GM23338 (cell line): Measurements from ENCODE around the gene CNTNAP5. TPM values are rescaled to one million over a fixed set of nuclear protein-coding genes. Genes with fewer than 3 reads are reported as not detected.

Experiments used
- ATAC-seq: fragments of 200-7000 bp; cut with Tn5 transposase; 3 replicates; pipeline ENCODE4 v1.9.1; 2020
- DNase-seq: peaks from one replicate; pipeline ENCODE4 v3.0.0-alpha.2; 2015; ENCODE audit warnings: low spot score
- H2AFZ ChIP-seq: fragments of 200-600 bp; sonication (generic); 2 replicates; pipeline ENCODE4 v1.8.0; 2016; ENCODE audit warnings: antibody characterized with exemption, mild to moderate bottlenecking, moderate library complexity
- H3F3A ChIP-seq: fragments of 200-600 bp; sonication (generic); replicated peaks from 2 replicates; pipeline ENCODE4 v1.8.0; 2017; ENCODE audit warnings: antibody characterized with exemption, mixed run types, low read depth
- H3K27ac ChIP-seq: fragments of 200-600 bp; sonication (generic); 2 replicates; pipeline ENCODE4 v1.6.1; 2016; ENCODE audit warnings: low read depth
- H3K27me3 ChIP-seq: fragments of 200-600 bp; sonication (generic); 2 replicates; pipeline ENCODE4 v1.8.0; 2016; ENCODE audit warnings: mild to moderate bottlenecking, mixed run types, moderate library complexity; ENCODE audit not compliant: insufficient read depth
- H3K36me3 ChIP-seq: fragments of 200-600 bp; sonication (generic); 2 replicates; pipeline ENCODE4 v1.8.0; 2016; ENCODE audit warnings: mild to moderate bottlenecking; ENCODE audit not compliant: insufficient read depth
- H3K4me1 ChIP-seq: fragments of 200-600 bp; sonication (generic); 2 replicates; pipeline ENCODE4 v1.8.0; 2016; ENCODE audit warnings: mild to moderate bottlenecking, moderate library complexity; ENCODE audit not compliant: insufficient read depth
- H3K4me2 ChIP-seq: fragments of 200-600 bp; sonication (generic); 2 replicates; pipeline ENCODE4 v1.7.1; 2017; ENCODE audit warnings: mixed run types
- H3K4me3 ChIP-seq: fragments of 200-600 bp; sonication (generic); 2 replicates; pipeline ENCODE4 v1.6.1; 2016; ENCODE audit warnings: mixed run types
- H3K79me2 ChIP-seq: fragments of 200-600 bp; sonication (generic); replicated peaks from 2 replicates; pipeline ENCODE4 v1.8.0; 2017; ENCODE audit warnings: mild to moderate bottlenecking; ENCODE audit not compliant: insufficient read depth
- H3K9me2 ChIP-seq: fragments of 200-600 bp; sonication (generic); 2 replicates; pipeline ENCODE4 v1.8.0; 2017; ENCODE audit not compliant: insufficient read depth
- H4K20me1 ChIP-seq: fragments of 200-600 bp; sonication (generic); replicated peaks from 2 replicates; pipeline ENCODE4 v1.8.0; 2017; ENCODE audit warnings: mild to moderate bottlenecking; ENCODE audit not compliant: insufficient read depth
- H3K27ac Mint-ChIP-seq: 2 replicates; pipeline ENCODE4 v1.8.0; 2020; ENCODE audit warnings: inconsistent platforms, mild to moderate bottlenecking, moderate library complexity, mixed read lengths
- H3K27me3 Mint-ChIP-seq: 3 replicates; pipeline ENCODE4 v1.8.0; 2022; ENCODE audit warnings: low read depth, mild to moderate bottlenecking, moderate library complexity, mixed read lengths, inconsistent platforms; ENCODE audit not compliant: insufficient read depth, poor library complexity
- H3K36me3 Mint-ChIP-seq: 3 replicates; pipeline ENCODE4 v1.8.0; 2021; ENCODE audit warnings: low read depth, mild to moderate bottlenecking, inconsistent platforms, moderate library complexity, mixed read lengths
- H3K4me1 Mint-ChIP-seq: 3 replicates; pipeline ENCODE4 v1.8.0; 2020; ENCODE audit warnings: mild to moderate bottlenecking, inconsistent platforms, mixed read lengths
- H3K4me3 Mint-ChIP-seq: 3 replicates; pipeline ENCODE4 v1.8.0; 2021; ENCODE audit warnings: moderate library complexity, mild to moderate bottlenecking, inconsistent platforms, mixed read lengths
- H3K9me3 Mint-ChIP-seq: 3 replicates; pipeline ENCODE4 v1.8.0; 2020; ENCODE audit warnings: moderate library complexity, mild to moderate bottlenecking, inconsistent platforms, mixed read lengths
- CREB1 ChIP-seq: fragments of 250-450 bp; sonication (Bioruptor Pico); IDR thresholded peaks from 2 replicates; pipeline ENCODE4 v1.5.0; 2020; ENCODE audit warnings: low read depth, mild to moderate bottlenecking, moderate library complexity
- EZH2 ChIP-seq: fragments of 200-600 bp; sonication (generic); IDR thresholded peaks from one replicate; pipeline ENCODE4 v1.8.0; 2017; ENCODE audit warnings: antibody characterized with exemption, mild to moderate bottlenecking, low read depth; ENCODE audit not compliant: unreplicated experiment
- EZH2phosphoT487 ChIP-seq: fragments of 200-600 bp; sonication (generic); IDR thresholded peaks from one replicate; pipeline ENCODE4 v1.8.1; 2018; ENCODE audit warnings: antibody characterized with exemption; ENCODE audit not compliant: unreplicated experiment
- NANOG ChIP-seq: IDR thresholded peaks from 2 replicates; pipeline ENCODE4 v1.6.1; 2016; ENCODE audit warnings: antibody characterized with exemption, borderline replicate concordance
- POLR2AphosphoS5 ChIP-seq: IDR thresholded peaks from 2 replicates; pipeline ENCODE4 v1.6.1; 2016; ENCODE audit warnings: antibody characterized with exemption, low read depth
- ZNF114 ChIP-seq: fragments of 250-450 bp; sonication (Bioruptor Pico); IDR thresholded peaks from 2 replicates; pipeline ENCODE4 v1.5.0; 2020; ENCODE audit warnings: mild to moderate bottlenecking, moderate library complexity
- ZNF331 ChIP-seq: fragments of 250-450 bp; sonication (Bioruptor Pico); IDR thresholded peaks from 2 replicates; pipeline ENCODE4 v1.5.0; 2020; ENCODE audit warnings: low read depth, mild to moderate bottlenecking, moderate library complexity
- polyA plus RNA-seq: library from polyadenylated mRNA; unstranded; fragments of >200 nt; fragmentation: Nextera tagmentation; extraction: Ambion mirVana; gene quantifications from 2 replicates; pipeline ENCODE4 v1.2.1, GENCODE V29; 2016
- total RNA-seq: library from RNA; depleted of rRNA; stranded (reverse); fragments of >200 nt; shearing (Covaris generic); gene quantifications from 2 replicates; pipeline ENCODE4 v1.2.3, GENCODE V29; 2014
- TF ChIP-seq, protein P1 (sequence below): IDR thresholded peaks from one replicate; pipeline ENCODE4 v1.6.1; 2018; ENCODE audit warnings: antibody characterized with exemption; ENCODE audit not compliant: unreplicated experiment

The CNTNAP5 gene
- total and polyA plus RNA-seq, 2 experiments from 2014 or later, result 0.49 to 0.50 TPM

DNA sequence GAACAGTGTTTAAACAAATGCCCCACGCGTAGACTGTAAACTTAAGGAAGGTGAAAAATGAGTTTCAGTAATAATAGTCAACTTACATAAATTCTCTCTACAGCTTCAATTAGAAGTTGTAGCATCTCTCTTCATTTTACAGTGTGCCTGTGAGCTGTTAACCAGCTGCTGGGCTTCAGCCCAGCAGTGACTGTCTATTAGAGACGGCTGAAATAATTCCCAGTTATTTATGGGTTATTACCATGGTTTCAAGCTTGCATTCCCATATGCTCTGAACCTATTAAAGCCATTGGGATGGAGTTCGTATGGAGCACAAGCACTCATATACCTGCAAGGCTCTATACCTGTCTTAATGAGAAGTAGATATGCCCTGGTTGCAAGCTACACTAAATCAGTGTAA is 501.1 kb downstream of the CNTNAP5 start:
- Mint-ChIP-seq H3K36me3 (no peaks in the 10 kb centered on the region; the same call in 2 of the 3 replicates), H3K4me1 (peaks cover 15% of the 10 kb centered on the region), H3K9me3 (peaks cover 3% of the 10 kb centered on the region; the same call in 1 of the 3 replicates), H3K27ac (no peak overlapping the region), H3K4me3 (no peak overlapping the region), H3K27me3 (peaks cover 4% of the 10 kb centered on the region)
- H2AFZ ChIP-seq, result no peak overlapping the region
- TF ChIP-seq EZH2, result no peak
- 0 out of 2 replicates have a peak, but pooled peaks cover 6% of the 10 kb centered on the region for H3K4me1 ChIP-seq
- H3K9me2 ChIP-seq, result peaks cover 19% of the 10 kb centered on the region
- H3K79me2 ChIP-seq, result no peaks in the 10 kb centered on the region
- no peaks in the 10 kb centered on the region for H4K20me1 ChIP-seq
- H3K36me3 ChIP-seq, result no peaks in the 10 kb centered on the region
- no peak for DNase-seq
- H3K27me3 ChIP-seq, result no peaks in the 10 kb centered on the region
- H3K4me3 ChIP-seq, result no peak overlapping the region
- no peak overlapping the region for H3K27ac ChIP-seq
- H3K4me2 ChIP-seq, result no peak overlapping the region
- no peaks in the 10 kb centered on the region for H3F3A ChIP-seq
- ATAC-seq, result no peak

DNA sequence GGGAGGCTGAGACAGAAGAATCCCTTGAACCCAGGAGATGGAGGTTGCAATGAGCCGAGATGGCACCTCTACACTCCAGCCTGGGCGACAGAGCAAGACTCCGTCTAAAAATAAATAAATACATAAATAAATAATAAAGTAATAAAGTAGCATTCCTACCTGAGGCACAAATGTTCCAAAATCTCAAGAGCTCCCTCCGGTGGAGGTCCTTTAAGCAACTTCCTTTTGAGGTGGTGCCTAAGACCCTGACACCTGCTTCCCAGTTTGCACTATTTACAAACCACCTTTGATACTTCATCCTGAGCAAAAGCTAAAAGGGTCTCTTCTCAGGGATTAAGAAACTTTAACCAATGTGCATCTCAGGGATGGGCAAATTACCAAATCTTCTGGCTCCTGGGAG is 505.1 kb downstream of the CNTNAP5 start:
- no peak overlapping the region for H2AFZ ChIP-seq
- H3K27ac Mint-ChIP-seq, result no peak overlapping the region
- peaks cover 28% of the 10 kb centered on the region; the same call in 1 of the 2 replicates for H3K9me2 ChIP-seq
- no peaks in the 10 kb centered on the region for H3K36me3 ChIP-seq
- H3K27me3 ChIP-seq, result no peaks in the 10 kb centered on the region
- no peak overlapping the region for H3K27ac ChIP-seq
- H3K27me3 Mint-ChIP-seq, result peaks cover 3% of the 10 kb centered on the region
- no peak for DNase-seq
- H3K4me1 Mint-ChIP-seq, result peaks cover 7% of the 10 kb centered on the region
- no peaks in the 10 kb centered on the region; the same call in 2 of the 3 replicates for H3K36me3 Mint-ChIP-seq
- H3F3A ChIP-seq, result no peaks in the 10 kb centered on the region
- no peaks in the 10 kb centered on the region for H3K4me1 ChIP-seq
- TF ChIP-seq NANOG (no peak), CREB1 (no peak), ZNF331 (CRISPR knock-in tag) (no peak)
- no peaks in the 10 kb centered on the region for H3K79me2 ChIP-seq
- no peak overlapping the region for H3K4me2 ChIP-seq
- ATAC-seq, result no peak
- peaks cover 8% of the 10 kb centered on the region; the same call in 2 of the 3 replicates for H3K9me3 Mint-ChIP-seq
- no peak overlapping the region for H3K4me3 Mint-ChIP-seq
- H3K4me3 ChIP-seq, result no peak overlapping the region
- H4K20me1 ChIP-seq, result no peaks in the 10 kb centered on the region

DNA sequence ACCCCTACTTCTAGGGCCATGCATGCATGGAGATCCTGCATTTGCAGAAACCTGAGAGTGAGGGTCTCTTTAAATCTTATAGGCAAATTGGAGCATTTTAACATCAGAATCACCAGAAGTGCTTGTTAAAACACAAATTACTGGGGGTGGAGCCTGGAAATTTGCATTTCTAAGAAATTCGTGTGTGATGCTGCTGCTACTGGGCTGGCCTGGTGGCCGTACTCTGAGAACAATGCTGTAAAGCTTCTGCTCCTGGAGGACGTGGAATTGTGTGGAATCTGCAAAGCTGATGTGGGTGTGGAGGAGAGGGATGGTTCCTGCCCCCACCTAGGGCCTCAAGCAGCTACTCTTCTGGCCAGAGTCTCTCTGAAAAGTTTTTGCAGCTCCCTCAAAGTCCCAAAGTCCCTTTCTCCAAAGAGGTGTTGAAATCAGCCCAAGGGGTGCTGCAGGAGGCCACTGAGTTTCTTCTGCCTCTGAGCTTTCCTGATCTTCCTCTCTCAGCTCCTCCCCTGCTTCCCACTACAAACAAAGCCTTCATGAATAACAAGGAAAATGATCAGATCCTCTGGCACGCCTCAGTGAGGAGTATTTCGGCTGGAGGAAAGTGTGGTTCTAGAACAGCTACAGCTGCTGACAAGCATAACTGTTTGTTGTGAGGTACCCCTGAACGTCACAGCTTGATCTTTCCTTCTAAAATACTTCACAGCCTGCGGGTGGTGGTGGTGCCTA is 508.3 kb downstream of the CNTNAP5 start:
- no peaks in the 10 kb centered on the region for H4K20me1 ChIP-seq
- Mint-ChIP-seq H3K27ac (no peak overlapping the region), H3K4me3 (no peak overlapping the region), H3K9me3 (peaks cover 8% of the 10 kb centered on the region; the same call in 2 of the 3 replicates), H3K4me1 (peaks cover 10% of the 10 kb centered on the region), H3K27me3 (peaks cover 3% of the 10 kb centered on the region), H3K36me3 (no peaks in the 10 kb centered on the region; the same call in 2 of the 3 replicates)
- H3K79me2 ChIP-seq, result no peaks in the 10 kb centered on the region
- H3K9me2 ChIP-seq, result peaks cover 28% of the 10 kb centered on the region; the same call in 1 of the 2 replicates
- H3K36me3 ChIP-seq, result no peaks in the 10 kb centered on the region
- no peaks in the 10 kb centered on the region for H3K4me1 ChIP-seq
- H3K27me3 ChIP-seq, result no peaks in the 10 kb centered on the region
- no peaks in the 10 kb centered on the region for H3F3A ChIP-seq
- no peak overlapping the region for H3K4me2 ChIP-seq
- H3K27ac ChIP-seq, result no peak overlapping the region
- ATAC-seq (no peak), DNase-seq (no peak)
- H3K4me3 ChIP-seq, result no peak overlapping the region
- no peak overlapping the region; the same call in 1 of the 2 replicates for H2AFZ ChIP-seq
- TF ChIP-seq ZNF114 (CRISPR knock-in tag) (no peak), POLR2AphosphoS5 (no peak), EZH2phosphoT487 (no peak)
- TF ChIP-seq, protein P1, sequence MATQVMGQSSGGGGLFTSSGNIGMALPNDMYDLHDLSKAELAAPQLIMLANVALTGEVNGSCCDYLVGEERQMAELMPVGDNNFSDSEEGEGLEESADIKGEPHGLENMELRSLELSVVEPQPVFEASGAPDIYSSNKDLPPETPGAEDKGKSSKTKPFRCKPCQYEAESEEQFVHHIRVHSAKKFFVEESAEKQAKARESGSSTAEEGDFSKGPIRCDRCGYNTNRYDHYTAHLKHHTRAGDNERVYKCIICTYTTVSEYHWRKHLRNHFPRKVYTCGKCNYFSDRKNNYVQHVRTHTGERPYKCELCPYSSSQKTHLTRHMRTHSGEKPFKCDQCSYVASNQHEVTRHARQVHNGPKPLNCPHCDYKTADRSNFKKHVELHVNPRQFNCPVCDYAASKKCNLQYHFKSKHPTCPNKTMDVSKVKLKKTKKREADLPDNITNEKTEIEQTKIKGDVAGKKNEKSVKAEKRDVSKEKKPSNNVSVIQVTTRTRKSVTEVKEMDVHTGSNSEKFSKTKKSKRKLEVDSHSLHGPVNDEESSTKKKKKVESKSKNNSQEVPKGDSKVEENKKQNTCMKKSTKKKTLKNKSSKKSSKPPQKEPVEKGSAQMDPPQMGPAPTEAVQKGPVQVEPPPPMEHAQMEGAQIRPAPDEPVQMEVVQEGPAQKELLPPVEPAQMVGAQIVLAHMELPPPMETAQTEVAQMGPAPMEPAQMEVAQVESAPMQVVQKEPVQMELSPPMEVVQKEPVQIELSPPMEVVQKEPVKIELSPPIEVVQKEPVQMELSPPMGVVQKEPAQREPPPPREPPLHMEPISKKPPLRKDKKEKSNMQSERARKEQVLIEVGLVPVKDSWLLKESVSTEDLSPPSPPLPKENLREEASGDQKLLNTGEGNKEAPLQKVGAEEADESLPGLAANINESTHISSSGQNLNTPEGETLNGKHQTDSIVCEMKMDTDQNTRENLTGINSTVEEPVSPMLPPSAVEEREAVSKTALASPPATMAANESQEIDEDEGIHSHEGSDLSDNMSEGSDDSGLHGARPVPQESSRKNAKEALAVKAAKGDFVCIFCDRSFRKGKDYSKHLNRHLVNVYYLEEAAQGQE, result no peak
